Activated CD4-positive, alpha-beta memory T cell treated with anti-CD3 and anti-CD28 coated beads for 36 hours (primary cell): Measurements from ENCODE around the gene ZNF207. TPM values are rescaled to one million over a fixed set of nuclear protein-coding genes. Genes with fewer than 3 reads are reported as not detected.
"Not testable (repeated sequence)": the region's sequence is repeated elsewhere in the genome, so short reads cannot be mapped to it uniquely, and the experiment has no call there.

Source experiments
- CTCF ChIA-PET: fragments of 350-600 bp; sonication (Branson Sonifier 250); formaldehyde crosslinking; loops from one replicate; lab custom pipeline; 2021; ENCODE audit warnings: antibody characterized with exemption, inconsistent platforms; lab: Charles Lee
- POLR2A ChIA-PET: fragments of 350-600 bp; sonication (Branson Sonifier 250); formaldehyde crosslinking; loops from one replicate; lab custom pipeline; 2021; ENCODE audit warnings: antibody characterized with exemption; lab: Charles Lee
- DNase-seq: peaks from one replicate; pipeline ENCODE4 v3.0.0-alpha.2; 2020
- H3K27ac Mint-ChIP-seq: one replicate; pipeline ENCODE4 v1.8.0; 2021; ENCODE audit warnings: mixed read lengths
- H3K27me3 Mint-ChIP-seq: one replicate; pipeline ENCODE4 v1.8.0; 2021; ENCODE audit warnings: mixed read lengths
- H3K36me3 Mint-ChIP-seq: one replicate; pipeline ENCODE4 v1.8.0; 2021; ENCODE audit warnings: mixed read lengths
- H3K4me1 Mint-ChIP-seq: one replicate; pipeline ENCODE4 v1.8.0; 2021; ENCODE audit warnings: low read depth, mixed read lengths
- H3K4me3 Mint-ChIP-seq: one replicate; pipeline ENCODE4 v1.8.0; 2021; ENCODE audit warnings: mild to moderate bottlenecking, mixed read lengths
- H3K9me3 Mint-ChIP-seq: one replicate; pipeline ENCODE4 v1.8.0; 2021; ENCODE audit warnings: mixed read lengths
- intact Hi-C: fragments of 100-400 bp; cut with micrococcal nuclease; formaldehyde crosslinking; loops from one replicate; pipeline ENCODE4 v1.15.1; 2023
- total RNA-seq, 2 experiments: library from RNA; stranded (reverse); gene quantifications; one replicate each; pipeline ENCODE4 v1.2.3, GENCODE V29; 2021

The ZNF207 gene
- total RNA-seq, 2 experiments from 2014 or later = 192 to 209 TPM

GRCh38 chr17:32356378-32356743, 6.4 kb downstream of the ZNF207 start:
- Mint-ChIP-seq H3K36me3 (peaks cover 64% of the 10 kb centered on the region), H3K4me3 (no peak overlapping the region), H3K27ac (no peak overlapping the region), H3K9me3 (no peaks in the 10 kb centered on the region), H3K4me1 (peaks cover 40% of the 10 kb centered on the region), H3K27me3 (no peaks in the 10 kb centered on the region)
- CTCF ChIA-PET = interaction anchor here (1.7 kb wide), 1 partner anchor 10 kb away, joined by 3 read pairs; no protein-coding TSS in a partner anchor
- POLR2A ChIA-PET = no interaction called here
- intact Hi-C loops = no loop called here
- DNase-seq = no peak

DNA sequence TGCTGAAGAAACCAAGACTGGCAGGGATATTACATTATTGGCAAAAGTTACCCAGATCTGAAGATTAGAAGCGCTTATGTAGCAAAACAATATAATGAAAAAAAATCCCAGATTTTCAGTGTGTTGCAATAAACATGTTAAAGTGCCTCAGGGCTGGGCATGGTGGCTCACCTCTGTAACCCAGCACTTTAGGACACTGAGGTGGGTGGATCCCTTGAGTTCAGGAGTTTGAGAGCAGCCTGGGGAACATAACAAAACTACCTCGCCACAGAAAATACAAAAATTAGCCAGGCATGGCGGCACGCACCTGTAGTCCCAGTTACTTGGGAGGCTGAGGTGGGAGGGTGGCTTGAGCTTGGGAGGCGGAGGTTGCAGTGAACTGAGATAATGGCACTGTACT, 6.8 kb downstream of the ZNF207 start:
- Mint-ChIP-seq H3K4me1 (peaks cover 39% of the 10 kb centered on the region), H3K9me3 (no peaks in the 10 kb centered on the region), H3K4me3 (no peak overlapping the region), H3K36me3 (peaks cover 62% of the 10 kb centered on the region), H3K27me3 (no peaks in the 10 kb centered on the region), H3K27ac (no peak overlapping the region)
- DNase-seq = no peak
- POLR2A ChIA-PET = no interaction called here
- intact Hi-C loops = no loop called here
- CTCF ChIA-PET = interaction anchor here (1.7 kb wide), 1 partner anchor 9 kb away, joined by 3 read pairs; no protein-coding TSS in a partner anchor

DNA sequence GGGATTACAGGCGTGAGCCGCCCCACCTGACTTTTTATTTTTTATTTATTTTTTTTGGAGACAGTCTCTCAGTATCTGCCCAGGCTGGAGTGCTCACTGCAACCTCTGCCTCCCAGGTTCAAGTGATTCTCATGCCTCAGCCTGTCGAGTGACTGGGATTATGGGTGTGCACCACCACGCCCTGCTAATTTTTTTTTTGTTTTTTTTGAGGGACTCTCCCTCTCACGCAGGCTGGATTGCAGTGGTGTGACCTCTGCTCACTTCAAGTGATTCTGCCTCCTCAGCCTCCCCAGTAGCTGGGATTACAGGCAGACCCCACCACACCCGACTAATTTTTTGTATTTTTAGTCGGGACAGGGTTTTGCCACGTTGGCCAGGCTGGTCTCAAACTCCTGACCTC, 7.7 kb downstream of the ZNF207 start:
- no peak overlapping the region for H3K27ac Mint-ChIP-seq
- no peaks in the 10 kb centered on the region for H3K9me3 Mint-ChIP-seq
- H3K4me1 Mint-ChIP-seq = peaks cover 37% of the 10 kb centered on the region
- CTCF ChIA-PET = no interaction called here
- H3K27me3 Mint-ChIP-seq = no peaks in the 10 kb centered on the region
- intact Hi-C loops = no loop called here
- no peak overlapping the region for H3K4me3 Mint-ChIP-seq
- DNase-seq = no peak
- POLR2A ChIA-PET = no interaction called here
- peaks cover 61% of the 10 kb centered on the region for H3K36me3 Mint-ChIP-seq

DNA sequence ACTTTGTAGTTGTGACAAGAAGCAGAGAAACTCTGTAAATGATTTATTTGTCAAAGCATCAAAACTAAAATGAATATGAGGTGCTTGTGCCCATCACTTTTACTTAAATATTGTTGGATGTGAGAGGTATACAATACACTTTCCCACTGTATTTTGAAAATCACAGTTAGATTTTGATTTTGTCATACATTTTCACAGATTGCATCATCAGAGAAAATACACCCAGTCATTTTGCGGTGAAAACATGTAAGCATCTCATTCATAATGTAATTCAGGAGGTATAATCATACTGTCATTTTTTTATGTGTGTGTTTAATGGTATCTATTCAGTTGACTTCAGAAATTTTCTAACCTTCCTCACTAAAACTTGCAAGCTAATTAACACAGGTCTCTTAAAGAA, 11.3 kb downstream of the ZNF207 start:
- POLR2A ChIA-PET = no interaction called here
- peaks cover 62% of the 10 kb centered on the region for H3K36me3 Mint-ChIP-seq
- no peaks in the 10 kb centered on the region for H3K9me3 Mint-ChIP-seq
- CTCF ChIA-PET = no interaction called here
- H3K4me1 Mint-ChIP-seq = peaks cover 28% of the 10 kb centered on the region
- H3K27me3 Mint-ChIP-seq = no peaks in the 10 kb centered on the region
- no peak for DNase-seq
- H3K27ac Mint-ChIP-seq = no peak overlapping the region
- intact Hi-C loops = no loop called here
- H3K4me3 Mint-ChIP-seq = no peak overlapping the region

DNA sequence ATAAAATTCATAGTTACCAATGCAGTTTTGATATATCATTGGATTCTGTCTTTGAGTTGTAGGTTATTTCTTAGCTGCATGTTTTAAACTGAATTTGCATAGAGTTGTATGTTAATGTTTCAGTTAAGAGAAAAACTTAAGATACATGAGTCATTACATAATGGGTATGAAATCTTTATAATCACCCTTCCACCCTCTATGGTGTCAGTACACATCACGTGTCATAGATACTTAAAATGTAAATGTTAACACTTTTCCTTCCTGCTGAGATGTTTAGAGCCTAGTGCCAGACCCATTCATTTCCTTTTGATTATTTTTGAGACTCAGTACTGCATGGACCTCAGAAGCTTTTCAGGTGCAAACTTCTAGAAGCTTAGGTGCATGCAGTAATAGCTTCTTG, 20.5 kb downstream of the ZNF207 start:
- CTCF ChIA-PET = interaction anchor here (1.5 kb wide), 1 partner anchor 74 kb away, joined by 5 read pairs; the partner anchor contains the start of gene PSMD11
- Mint-ChIP-seq H3K4me3 (no peak overlapping the region), H3K36me3 (peaks cover 48% of the 10 kb centered on the region), H3K27ac (no peak overlapping the region), H3K4me1 (peaks cover 36% of the 10 kb centered on the region), H3K9me3 (no peaks in the 10 kb centered on the region), H3K27me3 (no peaks in the 10 kb centered on the region)
- intact Hi-C loops = no loop called here
- no peak for DNase-seq
- POLR2A ChIA-PET = interaction anchor here (1.5 kb wide), 1 partner anchor 20 kb away, joined by 3 read pairs; no protein-coding TSS in a partner anchor

DNA sequence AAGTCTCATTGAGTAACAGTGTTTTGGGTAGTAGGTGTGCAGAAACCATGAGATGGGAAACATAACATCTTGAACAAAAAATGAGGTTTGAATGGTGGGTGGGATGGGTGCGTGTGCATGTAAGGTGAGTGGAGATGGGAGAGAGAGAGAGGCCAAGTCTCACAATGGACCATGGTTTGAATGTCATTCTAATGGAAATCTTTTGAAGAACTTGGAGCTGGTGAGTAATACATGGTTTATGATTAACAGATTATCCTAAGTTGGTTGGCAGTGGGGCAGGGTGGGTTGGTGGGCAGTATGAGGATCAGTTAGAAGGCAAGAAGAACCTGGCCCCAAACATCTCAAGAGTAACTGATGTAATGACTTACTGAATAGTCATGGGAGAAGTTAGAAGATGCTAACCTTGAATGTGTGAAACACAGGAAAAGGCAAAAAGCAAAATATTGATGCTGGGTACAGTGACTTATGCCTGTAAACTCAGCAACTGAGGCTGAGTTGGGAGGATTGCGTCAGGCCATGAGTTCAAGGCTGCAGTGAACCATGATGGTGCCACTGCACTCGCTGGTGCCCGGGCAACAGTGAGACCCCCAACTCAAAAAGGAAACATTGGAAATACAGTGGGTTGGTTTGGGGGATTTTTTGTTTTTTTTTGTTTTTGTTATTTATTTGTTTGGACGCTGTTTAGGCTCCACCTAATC, 32.7 kb downstream of the ZNF207 start:
- CTCF ChIA-PET = no interaction called here
- H3K36me3 Mint-ChIP-seq = peaks cover 32% of the 10 kb centered on the region

DNA sequence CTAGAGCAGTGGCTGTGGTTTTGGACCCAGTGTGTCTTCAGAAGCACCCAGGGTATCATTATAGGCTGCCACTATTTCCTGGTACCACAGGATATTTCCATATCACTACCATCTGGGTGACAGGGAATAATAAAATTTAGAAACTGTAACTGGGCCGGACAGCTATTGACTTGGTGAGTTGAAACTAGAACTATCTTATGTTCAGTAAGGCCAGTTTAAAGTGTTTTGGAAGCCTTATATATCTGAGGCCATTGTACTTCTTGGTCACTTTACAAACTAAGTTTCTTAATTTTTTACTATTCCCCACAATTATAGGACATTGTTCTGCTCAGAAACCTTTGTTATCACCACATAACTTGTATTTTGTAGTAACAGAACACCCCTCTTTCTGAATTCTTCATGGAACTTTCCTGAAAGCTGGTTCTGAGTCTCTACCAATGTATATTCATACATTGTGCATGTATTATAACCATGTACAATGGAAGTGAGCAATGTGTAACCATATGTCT, 34.0 kb downstream of the ZNF207 start:
- peaks cover 4% of the 10 kb centered on the region for H3K4me1 Mint-ChIP-seq
- no peaks in the 10 kb centered on the region for H3K9me3 Mint-ChIP-seq
- ChIA-PET CTCF (no interaction called here), POLR2A (interaction anchor here (0.7 kb wide), 1 partner anchor 12 kb away, joined by 3 read pairs; no protein-coding TSS in a partner anchor)
- intact Hi-C loops = no loop called here
- no peaks in the 10 kb centered on the region for H3K27me3 Mint-ChIP-seq
- no peak for DNase-seq
- H3K36me3 Mint-ChIP-seq = peaks cover 23% of the 10 kb centered on the region
- H3K27ac Mint-ChIP-seq = no peak overlapping the region
- H3K4me3 Mint-ChIP-seq = no peak overlapping the region

More for the DNA sequence above, 32.7 kb downstream of the ZNF207 start:
- no peak for DNase-seq
- Mint-ChIP-seq H3K27ac (peak overlapping the region; percentile 5), H3K27me3 (no peaks in the 10 kb centered on the region), H3K4me3 (no peak overlapping the region), H3K9me3 (no peaks in the 10 kb centered on the region), H3K4me1 (peaks cover 4% of the 10 kb centered on the region)
- POLR2A ChIA-PET = no interaction called here
- intact Hi-C loops = no loop called here

DNA sequence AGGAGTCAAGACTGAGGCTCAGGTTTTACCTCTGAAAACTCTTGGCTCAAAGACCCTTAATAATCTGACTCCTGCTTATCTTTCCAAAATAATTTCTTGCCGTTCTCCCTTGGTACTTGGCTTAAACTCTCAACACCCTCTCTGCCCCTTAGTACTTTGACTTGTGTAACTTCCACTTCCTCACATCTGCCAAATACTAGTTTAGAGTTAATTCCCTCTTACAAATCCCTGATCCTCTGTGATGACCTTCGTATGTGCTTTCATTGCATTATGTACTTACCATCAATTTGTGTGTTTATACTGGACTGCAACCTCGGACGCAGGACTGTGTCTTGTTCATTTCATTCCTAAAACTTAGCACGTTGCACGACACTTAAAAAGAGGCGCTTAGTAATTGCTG, 35.2 kb downstream of the ZNF207 start:
- CTCF ChIA-PET = no interaction called here
- no peak for DNase-seq
- Mint-ChIP-seq H3K36me3 (peaks cover 20% of the 10 kb centered on the region), H3K27me3 (no peaks in the 10 kb centered on the region), H3K9me3 (no peaks in the 10 kb centered on the region), H3K4me3 (no peak overlapping the region), H3K4me1 (peaks cover 4% of the 10 kb centered on the region), H3K27ac (no peak overlapping the region)
- intact Hi-C loops = no loop called here
- POLR2A ChIA-PET = no interaction called here

GRCh38 chr17:32385971-32386370, 36.0 kb downstream of the ZNF207 start:
- H3K4me1 Mint-ChIP-seq = peaks cover 4% of the 10 kb centered on the region
- POLR2A ChIA-PET = no interaction called here
- no peaks in the 10 kb centered on the region for H3K9me3 Mint-ChIP-seq
- intact Hi-C loops = no loop called here
- peaks cover 16% of the 10 kb centered on the region for H3K36me3 Mint-ChIP-seq
- no peak overlapping the region for H3K27ac Mint-ChIP-seq
- CTCF ChIA-PET = no interaction called here
- H3K27me3 Mint-ChIP-seq = no peaks in the 10 kb centered on the region
- H3K4me3 Mint-ChIP-seq = no peak overlapping the region
- no peak for DNase-seq

GRCh38 chr17:32386844-32387243, 36.9 kb downstream of the ZNF207 start:
- no peak overlapping the region for H3K27ac Mint-ChIP-seq
- intact Hi-C loops = no loop called here
- ChIA-PET POLR2A (no interaction called here), CTCF (no interaction called here)
- H3K9me3 Mint-ChIP-seq = no peaks in the 10 kb centered on the region
- H3K27me3 Mint-ChIP-seq = no peaks in the 10 kb centered on the region
- peaks cover 4% of the 10 kb centered on the region for H3K4me1 Mint-ChIP-seq
- H3K4me3 Mint-ChIP-seq = no peak overlapping the region
- H3K36me3 Mint-ChIP-seq = peaks cover 13% of the 10 kb centered on the region
- DNase-seq = no peak

GRCh38 chr17:32388128-32388527, 38.2 kb downstream of the ZNF207 start:
- intact Hi-C loops, H3K27me3 Mint-ChIP-seq, DNase-seq, H3K4me1 Mint-ChIP-seq, H3K4me3 Mint-ChIP-seq, H3K27ac Mint-ChIP-seq, H3K36me3 Mint-ChIP-seq, H3K9me3 Mint-ChIP-seq: not testable (repeated sequence)
- POLR2A ChIA-PET = interaction anchor here (0.8 kb wide), 1 partner anchor 37 kb away, joined by 3 read pairs; no protein-coding TSS in a partner anchor
- CTCF ChIA-PET = interaction anchor here (0.7 to 1.2 kb wide), 2 partner anchors 73 to 100 kb away, joined by 3 read pairs; no protein-coding TSS in a partner anchor

- peaks cover 2% of the 10 kb centered on the region for H3K4me1 Mint-ChIP-seq
- H3K27me3 Mint-ChIP-seq = no peaks in the 10 kb centered on the region
- H3K27ac Mint-ChIP-seq = no peak overlapping the region
- H3K9me3 Mint-ChIP-seq = no peaks in the 10 kb centered on the region
- H3K4me3 Mint-ChIP-seq = no peak overlapping the region
- no peak for DNase-seq
- ChIA-PET CTCF (interaction anchor here (0.7 to 1.2 kb wide), 2 partner anchors 73 to 100 kb away, joined by 3 read pairs; no protein-coding TSS in a partner anchor), POLR2A (interaction anchor here (0.8 kb wide), 1 partner anchor 37 kb away, joined by 3 read pairs; no protein-coding TSS in a partner anchor)
- H3K36me3 Mint-ChIP-seq = peaks cover 1% of the 10 kb centered on the region
- intact Hi-C loops = no loop called here
Measured at GRCh38 chr17:32388613-32389459, 38.9 kb downstream of the ZNF207 start.
